Measurements from ENCODE around the gene MBNL1.

DNA sequence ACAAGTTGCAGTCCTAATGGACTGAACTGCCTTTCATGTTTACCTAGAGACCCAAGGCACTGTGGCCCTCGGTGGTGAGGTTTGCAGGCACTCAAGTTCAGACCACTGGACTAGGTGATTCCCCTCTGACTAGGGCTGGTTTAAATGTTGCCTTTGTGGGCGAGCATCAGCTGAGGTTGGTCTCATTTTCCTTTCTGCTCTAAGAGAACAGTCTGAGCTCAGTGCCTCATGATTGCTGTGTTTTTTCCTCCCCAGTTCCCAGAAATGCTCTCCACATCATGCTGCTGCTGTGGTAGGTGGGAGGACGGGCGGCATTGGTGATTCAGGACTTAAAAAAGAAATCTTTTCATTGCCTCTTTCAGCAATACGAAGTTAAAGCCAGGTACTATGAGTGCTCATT, 237.2 kb downstream of the MBNL1 start:
- TF ChIP-seq, protein P1, sequence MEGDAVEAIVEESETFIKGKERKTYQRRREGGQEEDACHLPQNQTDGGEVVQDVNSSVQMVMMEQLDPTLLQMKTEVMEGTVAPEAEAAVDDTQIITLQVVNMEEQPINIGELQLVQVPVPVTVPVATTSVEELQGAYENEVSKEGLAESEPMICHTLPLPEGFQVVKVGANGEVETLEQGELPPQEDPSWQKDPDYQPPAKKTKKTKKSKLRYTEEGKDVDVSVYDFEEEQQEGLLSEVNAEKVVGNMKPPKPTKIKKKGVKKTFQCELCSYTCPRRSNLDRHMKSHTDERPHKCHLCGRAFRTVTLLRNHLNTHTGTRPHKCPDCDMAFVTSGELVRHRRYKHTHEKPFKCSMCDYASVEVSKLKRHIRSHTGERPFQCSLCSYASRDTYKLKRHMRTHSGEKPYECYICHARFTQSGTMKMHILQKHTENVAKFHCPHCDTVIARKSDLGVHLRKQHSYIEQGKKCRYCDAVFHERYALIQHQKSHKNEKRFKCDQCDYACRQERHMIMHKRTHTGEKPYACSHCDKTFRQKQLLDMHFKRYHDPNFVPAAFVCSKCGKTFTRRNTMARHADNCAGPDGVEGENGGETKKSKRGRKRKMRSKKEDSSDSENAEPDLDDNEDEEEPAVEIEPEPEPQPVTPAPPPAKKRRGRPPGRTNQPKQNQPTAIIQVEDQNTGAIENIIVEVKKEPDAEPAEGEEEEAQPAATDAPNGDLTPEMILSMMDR (IDR thresholded peaks at IDR 0.05), result no peak
- no peak for TF ChIP-seq POLR2AphosphoS5 (IDR thresholded peaks at IDR 0.05; ENCODE audit: low read depth, low read length)
- TF ChIP-seq REST (IDR thresholded peaks at IDR 0.05; ENCODE audit: insufficient read depth in 1 of 2, low read depth in 2 of 2, low read length in 1 of 2), result no peak
- TF ChIP-seq SIN3A (IDR thresholded peaks at IDR 0.05; ENCODE audit: borderline replicate concordance, insufficient read depth, low read depth, low read length), result no peak
- no peak for TF ChIP-seq TCF7L2 (IDR thresholded peaks at IDR 0.05; ENCODE audit: low read depth, low read length)

Data from Panc1 (cell line).